ENCODE measurements around the gene STAB1.

STAB1 gene

GRCh38 chr3:52454250-52454937, 40.7 kb upstream of the STAB1 start:
- H3K36me3 ChIP-seq (ENCODE audit: control insufficient read depth, low read length): peaks cover 31% of the 10 kb centered on the region
- no peaks in the 10 kb centered on the region for H3K9me2 ChIP-seq (replicated peaks; ENCODE audit: control insufficient read depth, low read length)
- no peaks in the 10 kb centered on the region for H4K20me1 ChIP-seq (ENCODE audit: control insufficient read depth, insufficient read depth, low read depth, low read length)
- H3K4me2 ChIP-seq (ENCODE audit: low read length): peak overlapping the region; percentile 90
- peaks cover 23% of the 10 kb centered on the region for H3K4me1 ChIP-seq (ENCODE audit: control insufficient read depth, low read length)
- H3F3A ChIP-seq (ENCODE audit: control insufficient read depth, insufficient read depth): no peaks in the 10 kb centered on the region
- TF ChIP-seq EZH2phosphoT487 (IDR thresholded peaks at IDR 0.05; ENCODE audit: borderline replicate concordance, low read length) (no peak), CTCF (IDR thresholded peaks at IDR 0.05; ENCODE audit: low read depth, low read length, poor library complexity, severe bottlenecking) (no peak)
- H3K9me3 ChIP-seq (ENCODE audit: control insufficient read depth, insufficient read depth, low read length): no peaks in the 10 kb centered on the region
- H3K27ac ChIP-seq (ENCODE audit: low read depth, low read length): no peak overlapping the region
- peaks cover 32% of the 10 kb centered on the region for H3K79me2 ChIP-seq (ENCODE audit: control insufficient read depth, low read length)
- H3K27me3 ChIP-seq (ENCODE audit: control insufficient read depth, low read length): no peaks in the 10 kb centered on the region
- H3K4me3 ChIP-seq (ENCODE audit: low read length): peak overlapping the region; percentile 91

DNA sequence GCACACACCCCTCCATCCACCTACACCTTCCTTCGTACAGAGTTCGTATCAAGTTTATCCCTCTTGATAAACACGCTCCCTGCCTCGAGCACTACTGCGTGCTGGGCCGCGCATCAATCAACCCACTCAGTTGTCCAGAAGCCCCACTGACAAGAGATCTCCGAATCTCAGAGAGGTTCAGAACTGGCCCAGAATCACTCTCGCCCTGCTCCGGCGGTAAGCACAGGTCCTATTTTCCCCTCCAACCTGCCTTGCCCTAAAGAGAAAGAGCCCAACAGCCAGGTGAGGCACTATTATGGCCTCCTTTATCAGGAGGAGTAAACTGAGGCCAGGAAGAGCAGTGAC, 40.2 kb upstream of the STAB1 start:
- Histone ChIP-seq H3K4me2 (ENCODE audit: low read length) (peak overlapping the region; percentile 90), H3F3A (ENCODE audit: control insufficient read depth, insufficient read depth) (no peaks in the 10 kb centered on the region), H3K27ac (ENCODE audit: low read depth, low read length) (peak overlapping the region; percentile 4; the same call in 1 of the 2 replicates), H3K4me3 (ENCODE audit: low read length) (peak overlapping the region; percentile 91), H3K9me2 (replicated peaks; ENCODE audit: control insufficient read depth, low read length) (no peaks in the 10 kb centered on the region), H3K79me2 (ENCODE audit: control insufficient read depth, low read length) (peaks cover 32% of the 10 kb centered on the region), H4K20me1 (ENCODE audit: control insufficient read depth, insufficient read depth, low read depth, low read length) (no peaks in the 10 kb centered on the region), H3K27me3 (ENCODE audit: control insufficient read depth, low read length) (no peaks in the 10 kb centered on the region), H3K36me3 (ENCODE audit: control insufficient read depth, low read length) (peaks cover 33% of the 10 kb centered on the region), H3K4me1 (ENCODE audit: control insufficient read depth, low read length) (peaks cover 23% of the 10 kb centered on the region), H3K9me3 (ENCODE audit: control insufficient read depth, insufficient read depth, low read length) (no peaks in the 10 kb centered on the region)
- TF ChIP-seq EZH2phosphoT487 (IDR thresholded peaks at IDR 0.05; ENCODE audit: borderline replicate concordance, low read length): no peak
- TF ChIP-seq CTCF (IDR thresholded peaks at IDR 0.05; ENCODE audit: low read depth, low read length, poor library complexity, severe bottlenecking): no peak

DNA sequence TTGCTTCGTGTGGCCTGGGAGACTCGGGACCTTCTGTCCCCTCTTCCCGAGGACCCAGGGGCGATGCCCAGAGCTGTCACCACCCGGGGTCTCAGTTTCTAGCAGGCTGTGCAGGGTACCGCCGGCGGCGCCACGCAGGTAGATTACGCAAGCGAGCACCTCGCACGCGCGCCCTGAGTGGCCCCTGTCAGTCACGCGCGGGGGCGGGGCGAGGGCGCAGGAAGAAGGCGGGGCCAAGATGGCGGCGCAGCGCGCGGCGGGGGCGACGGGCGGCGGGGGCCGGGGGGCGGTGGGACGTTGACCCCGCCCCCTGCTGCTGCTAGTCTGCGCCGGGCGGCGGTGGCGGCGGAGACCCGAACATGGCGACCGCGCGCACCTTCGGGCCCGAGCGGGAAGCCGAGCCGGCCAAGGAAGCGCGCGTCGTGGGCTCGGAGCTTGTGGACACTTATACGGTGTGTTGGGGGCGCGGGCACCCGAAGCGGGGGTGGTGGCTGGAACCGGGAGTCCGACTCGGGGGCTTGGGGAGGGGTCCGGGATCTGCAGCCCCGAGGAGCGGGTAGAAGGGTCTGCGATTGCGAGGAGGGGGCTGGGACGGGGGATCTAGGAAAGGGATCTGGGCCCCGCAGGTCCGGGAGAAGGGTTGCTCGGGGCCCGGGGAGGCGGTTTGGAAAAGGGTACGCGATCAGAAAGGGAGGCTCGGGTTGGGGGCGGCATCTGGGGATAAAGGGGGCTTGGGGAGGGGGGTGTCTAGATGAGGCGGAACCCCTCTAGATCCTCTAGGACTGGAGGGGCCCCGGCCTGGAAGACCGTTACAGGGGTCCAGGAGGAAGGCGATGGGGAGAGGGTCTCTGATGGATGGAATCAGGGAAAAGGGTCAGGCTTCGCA, 39.6 kb upstream of the STAB1 start, which contains the start of gene NISCH:
NISCH (plus strand) TSS at position 322 of the 886 bp plus-strand sequence; CDS start at position 360, 38 bp downstream.
- TF ChIP-seq EZH2phosphoT487 (IDR thresholded peaks at IDR 0.05; ENCODE audit: borderline replicate concordance, low read length) (no peak), CTCF (IDR thresholded peaks at IDR 0.05; ENCODE audit: low read depth, low read length, poor library complexity, severe bottlenecking) (no peak)
- peak within 1 kb of the TSS; percentile 35 for H3K27ac ChIP-seq (ENCODE audit: low read depth, low read length)
- H3K4me1 ChIP-seq (ENCODE audit: control insufficient read depth, low read length): peaks cover 23% of the 10 kb centered on the region
- peaks cover 32% of the 10 kb centered on the region for H3K79me2 ChIP-seq (ENCODE audit: control insufficient read depth, low read length)
- H4K20me1 ChIP-seq (ENCODE audit: control insufficient read depth, insufficient read depth, low read depth, low read length): no peaks in the 10 kb centered on the region
- peak within 1 kb of the TSS; percentile 90 for H3K4me2 ChIP-seq (ENCODE audit: low read length)
- no peaks in the 10 kb centered on the region for H3F3A ChIP-seq (ENCODE audit: control insufficient read depth, insufficient read depth)
- no peaks in the 10 kb centered on the region for H3K9me2 ChIP-seq (replicated peaks; ENCODE audit: control insufficient read depth, low read length)
- H3K4me3 ChIP-seq (ENCODE audit: low read length): peak within 1 kb of the TSS; percentile 91
- H3K36me3 ChIP-seq (ENCODE audit: control insufficient read depth, low read length): peaks cover 38% of the 10 kb centered on the region
- no peaks in the 10 kb centered on the region for H3K27me3 ChIP-seq (ENCODE audit: control insufficient read depth, low read length)
- H3K9me3 ChIP-seq (ENCODE audit: control insufficient read depth, insufficient read depth, low read length): no peaks in the 10 kb centered on the region
